Gastroesophageal sphincter (tissue), 4 donors: ENCODE results near the gene PILRB. TPM values are rescaled to one million over a fixed set of nuclear protein-coding genes. Genes with fewer than 3 reads are reported as not detected.

Experiments used
- ATAC-seq: fragments of 150-250 bp; one replicate; pipeline ENCODE4 v1.9.1; 2016; ENCODE audit warnings: mild to moderate bottlenecking, moderate library complexity
- H3K27ac ChIP-seq, 4 donors: fragments of 200-600 bp; sonication (generic) in 3 of 4; 1 replicate in 3 of 4; 2 replicates in 1 of 4; pipeline ENCODE4 v1.5.1; 2016 to 2019
- H3K27me3 ChIP-seq: fragments of 200-600 bp; sonication (generic); one replicate; pipeline ENCODE4 v1.5.1; 2019
- H3K36me3 ChIP-seq, 2 donors: fragments of 200-600 bp; sonication (generic); one replicate each; pipeline ENCODE4 v1.5.1; 2019; ENCODE audit warnings: control low read depth in 1 of 2
- H3K4me1 ChIP-seq, 3 donors: fragments of 200-600 bp; sonication (generic); 1 replicate in 2 of 3; 2 replicates in 1 of 3; pipeline ENCODE4 v1.5.1; 2016 to 2019; ENCODE audit warnings: control low read depth in 2 of 3
- H3K4me3 ChIP-seq, 2 donors: fragments of 200-600 bp; sonication (generic); one replicate each; pipeline ENCODE4 v1.5.1; 2019; ENCODE audit warnings: mild to moderate bottlenecking in 1 of 2, moderate library complexity in 1 of 2
- H3K9me3 ChIP-seq, 3 donors: fragments of 200-600 bp; sonication (generic); one replicate each; pipeline ENCODE4 v1.5.1; 2017 to 2019; ENCODE audit warnings: control low read depth in 2 of 3
- CTCF ChIP-seq, 4 experiments: fragments of 200-600 bp in 2 of 4; fragments of 450-650 bp in 2 of 4; sonication (generic) in 1 of 4; IDR thresholded peaks; one replicate each; pipeline ENCODE4 v1.5.1; 2017 to 2019; ENCODE audit warnings: antibody characterized with exemption in 4 of 4, mild to moderate bottlenecking in 2 of 4, moderate library complexity in 2 of 4
- EP300 ChIP-seq: sonication (generic); formaldehyde crosslinking; IDR thresholded peaks from one replicate; pipeline ENCODE4 v1.6.1; 2017; ENCODE audit warnings: antibody characterized with exemption, mild to moderate bottlenecking
- POLR2A ChIP-seq, 2 donors: fragments of 450-650 bp; IDR thresholded peaks; one replicate each; pipeline ENCODE4 v1.6.1; 2017; ENCODE audit warnings: antibody characterized with exemption in 2 of 2, mild to moderate bottlenecking in 2 of 2, moderate library complexity in 1 of 2
- POLR2AphosphoS5 ChIP-seq: sonication (generic); formaldehyde crosslinking; IDR thresholded peaks from one replicate; pipeline ENCODE4 v1.6.1; 2017; ENCODE audit warnings: antibody characterized with exemption
- WGBS, 2 donors: methylation state at CpG; one replicate each; pipeline ENCODE4 v1.1.5; 2018; ENCODE audit warnings: low coverage in 1 of 2; 5-methylcytosine and 5-hydroxymethylcytosine counted together
- total RNA-seq, 4 donors: library from RNA; depleted of rRNA; stranded (reverse); fragments of >200 nt; gene quantifications; one replicate each; pipeline ENCODE4 v1.1.0, GENCODE V29; 2016

PILRB gene
- total RNA-seq, 4 donors from 2014 or later: 11.8 to 61.8 (median 24.2) TPM

- ATAC-seq: no peak
- H3K4me1 ChIP-seq: no peaks in the 10 kb centered on the region
- H3K27me3 ChIP-seq: no peaks in the 10 kb centered on the region
- TF ChIP-seq POLR2AphosphoS5: no peak
- no peak for TF ChIP-seq CTCF (IDR thresholded peaks at IDR 0.05)
- no peak for TF ChIP-seq EP300
- no peak for TF ChIP-seq POLR2A (IDR thresholded peaks at IDR 0.05)
- no peak overlapping the region for H3K27ac ChIP-seq
- 54 to 56% methylated on average over 5 to 8 of the region's 13 CpGs for WGBS, 2 donors
- no peak overlapping the region for H3K4me3 ChIP-seq
- peaks cover 0 to 3% of the 10 kb centered on the region in 2 donors for H3K36me3 ChIP-seq
- no peaks in the 10 kb centered on the region for H3K9me3 ChIP-seq
Observed at GRCh38 chr7:100397315-100398081, 39.6 kb downstream of the PILRB start.

GRCh38 chr7:100398239-100398638 is 40.3 kb downstream of the PILRB start:
- WGBS, 2 donors: 40 to 50% methylated on average over 1 to 2 of the region's 2 CpGs
- no peaks in the 10 kb centered on the region for H3K27me3 ChIP-seq
- TF ChIP-seq POLR2A (IDR thresholded peaks at IDR 0.05) (no peak), POLR2AphosphoS5 (no peak), CTCF (IDR thresholded peaks at IDR 0.05) (no peak), EP300 (no peak)
- peaks cover 0 to 6% of the 10 kb centered on the region in 2 donors for H3K36me3 ChIP-seq
- H3K4me1 ChIP-seq: no peaks in the 10 kb centered on the region
- H3K9me3 ChIP-seq: no peaks in the 10 kb centered on the region
- no peak overlapping the region for H3K4me3 ChIP-seq
- ATAC-seq: no peak
- H3K27ac ChIP-seq: no peak overlapping the region

GRCh38 chr7:100400041-100400440 is 42.1 kb downstream of the PILRB start:
- no peak overlapping the region for H3K27ac ChIP-seq
- H3K36me3 ChIP-seq: peaks cover 0 to 8% of the 10 kb centered on the region in 2 donors
- H3K4me3 ChIP-seq: no peak overlapping the region
- H3K9me3 ChIP-seq: no peaks in the 10 kb centered on the region
- no peaks in the 10 kb centered on the region for H3K27me3 ChIP-seq
- no peaks in the 10 kb centered on the region for H3K4me1 ChIP-seq
- no peak for ATAC-seq
- WGBS, 2 donors: 94 to 100% methylated on average over 3 of the region's 3 CpGs
- no peak for TF ChIP-seq CTCF (IDR thresholded peaks at IDR 0.05)
- no peak for TF ChIP-seq POLR2AphosphoS5
- no peak for TF ChIP-seq EP300
- no peak for TF ChIP-seq POLR2A (IDR thresholded peaks at IDR 0.05)

GRCh38 chr7:100400656-100401055 is 42.7 kb downstream of the PILRB start:
- Histone ChIP-seq H3K27ac (no peak overlapping the region), H3K4me3 (no peak overlapping the region), H3K36me3 (peaks cover 0 to 8% of the 10 kb centered on the region in 2 donors), H3K9me3 (no peaks in the 10 kb centered on the region), H3K27me3 (no peaks in the 10 kb centered on the region), H3K4me1 (no peaks in the 10 kb centered on the region)
- no peak for TF ChIP-seq CTCF (IDR thresholded peaks at IDR 0.05)
- TF ChIP-seq POLR2AphosphoS5: no peak
- TF ChIP-seq POLR2A (IDR thresholded peaks at IDR 0.05): no peak
- no peak for TF ChIP-seq EP300
- ATAC-seq: no peak
- WGBS, 2 donors: 90 to 100% methylated on average over 2 to 3 of the region's 11 CpGs

- Histone ChIP-seq H3K27ac (no peak overlapping the region), H3K36me3 (peaks cover 0 to 8% of the 10 kb centered on the region in 2 donors), H3K27me3 (no peaks in the 10 kb centered on the region), H3K9me3 (no peaks in the 10 kb centered on the region), H3K4me3 (no peak overlapping the region), H3K4me1 (no peaks in the 10 kb centered on the region)
- TF ChIP-seq POLR2AphosphoS5 (no peak), POLR2A (IDR thresholded peaks at IDR 0.05) (no peak), EP300 (no peak)
- no peak for ATAC-seq
- WGBS, 2 donors: 63 to 71% methylated on average over 5 of the region's 5 CpGs
Observed at GRCh38 chr7:100401811-100402210, 43.9 kb downstream of the PILRB start.
